ENCODE data around the gene ADCY9.
"Not testable (repeated sequence)": the region's sequence is repeated elsewhere in the genome, so short reads cannot be mapped to it uniquely, and the experiment has no call there.

ADCY9 gene

DNA sequence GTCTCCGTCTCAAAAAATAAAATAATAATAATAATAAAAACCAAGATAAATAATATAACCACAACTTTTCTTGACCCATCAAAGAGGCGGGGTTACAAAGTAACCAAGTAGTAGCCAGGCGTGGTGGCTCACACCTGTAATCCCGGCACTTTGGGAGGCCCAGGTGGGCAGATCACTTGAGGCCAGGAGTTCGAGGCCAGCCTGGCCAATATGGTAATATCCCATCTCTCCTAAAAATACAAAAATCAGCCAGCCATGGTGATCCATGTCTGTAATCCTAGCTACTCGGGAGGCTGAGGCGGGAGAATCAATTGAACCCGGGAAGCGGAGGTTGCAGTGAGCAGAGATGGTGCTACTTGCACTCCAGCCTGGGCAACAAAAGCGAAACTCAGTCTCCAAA, 45.3 kb downstream of the ADCY9 start:
- DNase-seq (ENCODE audit: low read depth, low spot score): no peak

DNA sequence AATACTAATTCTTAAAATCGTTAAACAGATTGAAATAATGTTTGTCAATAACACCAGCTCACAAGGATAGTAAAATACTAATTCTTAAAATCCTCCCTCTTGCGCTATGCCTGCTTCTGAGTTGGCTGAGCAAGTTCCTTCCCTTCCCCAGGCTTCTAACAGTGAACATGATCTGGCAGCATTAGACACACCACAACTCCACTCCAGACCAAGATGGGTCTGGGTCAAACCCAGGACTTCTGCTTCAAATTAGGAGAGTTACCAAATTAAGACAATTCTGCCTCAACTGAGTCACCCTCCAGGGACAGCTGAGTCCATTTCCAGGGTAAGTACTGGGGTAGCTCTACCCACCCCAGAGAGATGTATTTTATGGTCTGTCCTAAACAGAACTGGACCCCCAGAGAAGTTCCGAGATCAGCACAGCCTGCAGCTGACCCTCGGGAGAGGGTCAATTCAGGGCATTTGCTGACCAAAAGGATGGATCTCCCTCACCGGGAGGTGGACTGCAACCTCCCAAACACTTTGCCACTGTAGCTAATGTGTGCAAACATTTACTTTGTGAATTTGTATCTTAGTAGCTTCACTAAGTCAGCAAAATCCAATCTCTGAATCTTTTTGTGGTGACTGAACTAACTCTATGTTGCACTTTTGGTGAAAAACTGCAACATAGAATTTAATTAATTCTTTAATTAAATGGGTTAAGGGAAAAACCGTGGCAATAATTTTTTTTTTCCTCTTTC, 48.8 kb downstream of the ADCY9 start:
- no peak for DNase-seq (ENCODE audit: low read depth, low spot score)

DNA sequence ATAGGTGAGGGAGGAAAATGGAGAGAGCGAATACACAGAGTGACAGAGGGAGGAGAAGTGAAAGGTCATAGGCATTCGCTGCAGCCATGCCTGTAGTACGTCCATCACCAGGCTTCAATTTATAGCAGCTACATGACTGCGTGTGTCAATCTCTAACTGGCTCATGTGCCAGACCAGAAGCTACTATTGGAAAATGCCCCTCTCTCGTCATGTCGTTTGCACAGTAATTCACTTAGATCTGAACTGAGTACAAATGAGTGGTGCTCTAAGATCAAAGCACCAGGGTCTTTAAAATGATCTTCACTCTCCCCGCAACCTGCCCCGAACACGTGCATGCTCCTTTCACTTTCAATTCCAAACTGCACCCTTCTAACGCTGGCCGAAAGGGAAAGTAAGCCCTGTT, 51.3 kb downstream of the ADCY9 start:
- DNase-seq (ENCODE audit: low read depth, low spot score): no peak

- DNase-seq (ENCODE audit: low read depth, low spot score): no peak
Measured at GRCh38 chr16:4062212-4062802, 53.9 kb downstream of the ADCY9 start.

DNA sequence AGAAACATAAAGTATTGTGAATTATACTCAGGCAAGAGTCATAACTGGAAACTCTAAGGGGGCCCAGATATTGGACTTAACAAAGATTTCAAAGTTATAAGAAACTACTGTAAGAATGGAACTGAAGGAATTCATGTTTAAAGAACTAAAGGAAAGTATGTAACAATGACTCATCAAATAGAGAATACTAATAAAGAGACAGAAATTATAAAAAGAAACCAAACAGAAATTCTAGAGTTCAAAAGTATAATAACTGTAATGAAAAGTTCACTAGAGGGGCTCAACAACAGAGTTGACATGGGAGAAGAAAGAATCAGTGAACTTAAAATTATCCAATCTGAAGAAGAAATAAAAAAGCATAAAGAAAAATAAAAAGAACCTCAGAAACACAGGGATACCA, 55.4 kb downstream of the ADCY9 start:
- DNase-seq (ENCODE audit: low read depth, low spot score): no peak

GRCh38 chr16:4060009-4060408, 56.2 kb downstream of the ADCY9 start:
- DNase-seq (ENCODE audit: low read depth, low spot score): no peak

- DNase-seq (ENCODE audit: low read depth, low spot score): no peak
Measured at GRCh38 chr16:4058386-4058785, 57.9 kb downstream of the ADCY9 start.

DNA sequence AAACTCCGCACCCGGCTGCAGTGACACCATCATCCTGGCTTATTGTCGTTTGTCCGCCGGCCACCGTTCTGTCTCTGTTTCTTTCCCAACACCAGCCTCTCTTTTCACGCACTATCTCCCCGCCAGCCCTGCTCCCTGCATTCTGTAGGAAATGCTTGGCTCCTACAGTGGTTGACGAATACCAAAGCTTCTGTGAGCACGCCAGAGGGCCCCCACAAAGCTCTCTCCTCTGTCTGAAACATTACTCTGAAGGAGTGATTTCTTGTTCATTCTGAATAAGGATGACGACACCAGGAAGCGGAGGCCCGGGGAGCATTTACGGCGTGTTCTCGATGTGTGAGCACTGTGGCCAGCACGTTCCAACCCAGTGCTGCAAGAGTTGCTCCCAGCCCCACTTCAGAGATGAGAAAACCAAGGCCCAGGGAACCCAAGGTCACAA, 58.8 kb downstream of the ADCY9 start:
- no peak for DNase-seq (ENCODE audit: low read depth, low spot score)

- DNase-seq (ENCODE audit: low read depth, low spot score): no peak
Measured at GRCh38 chr16:4056161-4057105, 59.8 kb downstream of the ADCY9 start.

DNA sequence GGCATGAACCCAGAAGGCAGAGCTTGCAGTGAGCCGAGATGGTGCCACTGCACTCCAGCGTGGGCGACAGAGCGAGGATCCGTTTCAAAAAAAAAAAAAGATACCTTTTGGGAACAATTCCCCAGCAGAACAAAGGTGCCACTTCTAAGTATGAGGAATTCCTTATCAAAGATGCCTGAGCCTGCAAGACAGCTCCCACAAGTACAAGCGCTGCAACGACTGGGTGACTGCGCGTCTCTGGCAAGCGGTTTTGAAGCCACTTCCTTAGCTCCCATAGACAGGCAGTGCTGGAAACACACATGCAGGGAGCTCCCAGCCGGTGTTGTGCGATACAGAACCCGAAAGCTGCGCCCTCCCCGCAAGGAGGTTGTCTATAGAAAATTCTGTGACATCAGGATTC, 60.5 kb downstream of the ADCY9 start:
- DNase-seq (ENCODE audit: low read depth, low spot score): no peak

GRCh38 chr16:4053301-4053845, 62.9 kb downstream of the ADCY9 start:
- peak; percentile 61 for DNase-seq (ENCODE audit: low read depth, low spot score)

DNA sequence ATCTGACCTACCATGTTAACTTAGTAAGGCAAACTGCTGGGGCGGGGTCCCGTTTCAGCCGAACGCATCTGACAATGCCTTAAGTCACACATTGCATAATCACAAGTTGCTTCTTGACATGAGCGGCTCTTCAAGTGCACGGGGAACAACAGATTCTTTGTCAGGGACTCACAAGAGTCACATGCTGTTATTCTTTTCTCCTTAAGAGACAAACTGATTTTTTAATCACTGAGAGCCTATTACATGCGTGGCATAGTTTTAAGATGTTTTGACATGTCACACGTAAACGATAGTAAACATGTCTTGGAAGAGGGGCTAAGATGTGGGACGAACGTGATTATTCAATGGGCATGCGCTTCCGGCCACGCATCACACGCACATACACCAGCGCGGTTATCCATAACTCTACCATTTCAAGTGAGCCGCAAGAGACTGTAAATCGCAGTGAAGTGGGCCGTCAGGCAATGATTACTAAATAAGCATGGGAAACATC, 63.4 kb downstream of the ADCY9 start:
- DNase-seq (ENCODE audit: low read depth, low spot score): peak; percentile 23

DNA sequence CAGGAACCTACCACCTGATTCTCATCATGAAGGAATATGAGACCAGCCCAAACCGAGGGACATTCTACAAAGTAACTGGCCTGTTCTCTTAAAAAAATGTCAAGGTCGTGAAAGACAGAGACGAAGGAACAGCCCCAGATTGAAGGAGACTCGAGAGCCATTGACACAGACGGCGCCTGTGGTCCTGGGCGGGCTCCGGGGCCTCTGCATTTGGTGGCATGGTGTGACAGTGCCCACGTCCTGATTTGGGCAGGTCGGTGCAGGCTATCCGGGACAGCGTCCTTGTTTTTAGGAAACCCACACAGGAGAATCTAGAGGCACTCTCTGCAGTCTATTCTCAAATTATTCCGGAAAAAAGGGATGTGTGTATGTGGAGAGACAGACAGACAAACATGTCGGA, 64.1 kb downstream of the ADCY9 start:
- no peak for DNase-seq (ENCODE audit: low read depth, low spot score)

- DNase-seq (ENCODE audit: low read depth, low spot score): no peak
Measured at GRCh38 chr16:4051591-4051990, 64.7 kb downstream of the ADCY9 start.

- DNase-seq (ENCODE audit: low read depth, low spot score): no peak
Measured at GRCh38 chr16:4049031-4049430, 67.2 kb downstream of the ADCY9 start.

GRCh38 chr16:4048481-4048880, 67.8 kb downstream of the ADCY9 start:
- DNase-seq (ENCODE audit: low read depth, low spot score): no peak

DNA sequence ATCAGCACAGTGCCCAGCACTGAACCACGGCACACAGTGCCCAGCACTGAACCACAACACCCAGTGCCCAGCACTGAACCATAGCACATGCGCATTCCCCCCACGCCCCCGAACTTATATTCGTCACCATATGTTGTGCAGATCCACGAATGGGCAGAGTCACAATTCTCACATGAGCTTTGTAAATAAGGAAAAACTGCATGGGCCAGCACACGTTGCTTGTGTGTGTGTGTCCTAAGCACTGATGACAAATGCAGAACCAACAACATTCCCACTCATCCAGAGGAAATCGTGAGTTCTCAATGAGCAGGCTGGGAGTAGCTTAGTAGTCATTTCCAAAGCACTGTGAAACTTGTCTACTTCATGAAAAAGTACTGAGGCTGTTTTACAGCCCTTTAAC, 70.0 kb downstream of the ADCY9 start:
- no peak for DNase-seq (ENCODE audit: low read depth, low spot score)

GRCh38 chr16:4045561-4045960, 70.7 kb downstream of the ADCY9 start:
- not testable (repeated sequence) for DNase-seq (ENCODE audit: low read depth, low spot score)

GRCh38 chr16:4042581-4042980, 73.7 kb downstream of the ADCY9 start:
- DNase-seq (ENCODE audit: low read depth, low spot score): no peak

GRCh38 chr16:4038448-4038847, 77.8 kb downstream of the ADCY9 start:
- no peak for DNase-seq (ENCODE audit: low read depth, low spot score)

GRCh38 chr16:4036952-4037351, 79.3 kb downstream of the ADCY9 start:
- not testable (repeated sequence) for DNase-seq (ENCODE audit: low read depth, low spot score)

GRCh38 chr16:4034963-4035362, 81.3 kb downstream of the ADCY9 start:
- DNase-seq (ENCODE audit: low read depth, low spot score): no peak

Data from astrocyte of the hippocampus (primary cell).